Stimulated activated CD4-positive, alpha-beta T cell treated with anti-CD3 and anti-CD28 coated beads, Interleukin-2, amount 100 ng/mL, for 48 hours (primary cell): ENCODE results near the gene CFAP57.

Experiments used
- DNase-seq, 2 donors: peaks; one replicate each; pipeline ENCODE4 v3.0.0-alpha.2; 2020

CFAP57 gene

DNA sequence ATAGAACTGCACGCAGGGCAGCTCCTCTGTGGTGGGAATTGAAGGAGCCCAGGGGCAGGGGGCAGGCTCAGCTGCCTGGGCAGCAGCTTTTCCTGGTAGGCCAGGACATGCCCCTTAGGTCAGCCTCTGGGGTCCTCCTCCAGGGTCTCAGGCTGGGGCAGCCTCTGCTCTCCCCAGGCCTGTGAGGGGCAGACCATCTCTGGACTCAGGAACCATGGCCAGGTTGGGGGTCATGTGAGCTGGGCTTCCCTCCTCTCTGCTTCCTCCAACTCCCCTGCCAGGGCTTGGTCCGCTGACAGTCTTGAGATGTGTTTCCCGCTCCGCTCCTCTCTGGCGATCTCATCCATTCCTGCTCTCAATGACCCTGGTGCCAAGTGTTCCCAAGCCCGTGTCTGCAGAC lies 107.5 kb downstream of the CFAP57 start:
- no peak for DNase-seq

DNA sequence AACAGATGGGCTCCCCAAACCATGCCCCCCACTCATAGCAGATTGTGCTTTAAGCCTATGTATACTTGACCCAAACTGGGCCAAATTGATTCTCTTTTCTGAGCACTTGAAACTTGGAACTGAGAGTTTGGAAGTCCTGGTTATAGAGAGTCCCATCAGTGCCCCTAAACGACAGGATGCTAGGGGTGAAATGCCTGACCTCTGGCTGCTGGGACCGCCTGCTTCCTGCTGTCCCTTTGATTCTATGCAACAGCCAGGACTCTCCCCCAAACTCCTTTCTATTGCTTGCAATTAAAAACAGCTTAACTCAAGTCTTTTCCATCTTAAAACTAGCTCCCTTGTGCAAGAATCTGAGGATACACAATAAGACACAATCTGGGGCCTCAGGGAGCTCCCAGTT lies 108.6 kb downstream of the CFAP57 start:
- DNase-seq: no peak

DNA sequence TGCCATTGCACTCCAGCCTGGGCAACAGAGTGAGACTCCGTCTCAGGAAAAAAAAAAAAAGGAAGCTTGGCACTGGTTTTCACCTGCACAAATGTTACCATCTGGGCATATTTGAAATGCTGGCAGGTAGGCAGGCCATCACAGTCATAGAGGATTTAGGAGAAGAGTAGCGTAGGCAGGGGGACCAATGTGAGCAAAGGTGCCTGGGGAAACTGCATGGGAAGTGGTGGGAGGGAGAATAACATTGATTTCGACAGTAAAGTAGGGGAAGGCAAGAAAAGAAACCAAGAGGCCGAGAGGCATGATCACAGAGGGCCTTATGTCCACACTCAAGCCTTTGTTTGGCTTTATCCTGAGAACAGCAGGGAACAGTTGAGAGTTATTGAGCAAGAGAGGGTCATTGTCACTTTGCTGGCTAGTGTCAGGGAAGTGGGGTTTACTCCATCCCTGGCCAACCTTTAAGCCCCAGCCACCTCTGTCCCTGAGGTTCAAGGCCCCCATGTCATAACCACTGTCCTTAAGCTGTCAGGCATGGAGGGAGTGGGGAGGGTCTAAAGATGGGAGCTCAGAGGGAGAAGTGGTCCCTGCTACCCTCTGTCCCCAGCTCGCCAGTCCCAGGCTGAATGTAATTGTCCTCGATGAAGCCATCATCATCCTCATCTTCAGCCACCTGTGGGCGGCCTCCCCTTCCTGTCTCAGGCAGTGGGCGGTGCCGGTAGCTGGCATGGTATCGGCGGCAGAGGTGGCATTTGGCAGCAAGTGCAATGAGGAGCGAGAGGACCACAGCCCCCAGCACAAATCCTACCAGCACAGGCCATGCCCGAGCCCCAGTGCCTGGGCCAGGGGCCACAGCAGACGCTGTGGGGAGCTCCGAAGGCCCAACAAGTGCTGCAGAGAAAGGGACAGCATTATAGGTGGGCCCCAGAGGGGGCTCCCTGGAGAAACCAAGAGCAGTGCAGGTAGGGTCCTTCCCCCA lies 110.4 kb downstream of the CFAP57 start:
- no peak for DNase-seq

DNA sequence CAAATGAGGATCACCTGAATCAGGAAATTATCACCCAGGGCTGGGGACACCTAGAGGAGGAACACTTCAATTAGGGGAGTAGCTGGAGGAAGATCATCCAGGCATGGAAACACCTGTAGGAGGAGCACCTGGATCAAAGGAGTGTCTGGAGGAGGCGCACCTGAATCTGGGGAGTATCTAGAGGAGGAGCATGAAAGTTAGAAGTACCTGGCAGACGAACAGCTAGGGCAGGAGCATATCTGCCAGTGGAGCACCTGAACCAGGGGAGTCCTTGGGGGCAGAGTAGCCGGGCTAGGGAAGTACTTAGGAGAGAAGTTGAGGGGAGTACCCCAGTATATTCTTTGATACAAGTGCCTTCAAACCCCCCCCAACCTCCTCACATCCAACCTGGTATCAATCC lies 111.9 kb downstream of the CFAP57 start:
- no peak for DNase-seq

DNA sequence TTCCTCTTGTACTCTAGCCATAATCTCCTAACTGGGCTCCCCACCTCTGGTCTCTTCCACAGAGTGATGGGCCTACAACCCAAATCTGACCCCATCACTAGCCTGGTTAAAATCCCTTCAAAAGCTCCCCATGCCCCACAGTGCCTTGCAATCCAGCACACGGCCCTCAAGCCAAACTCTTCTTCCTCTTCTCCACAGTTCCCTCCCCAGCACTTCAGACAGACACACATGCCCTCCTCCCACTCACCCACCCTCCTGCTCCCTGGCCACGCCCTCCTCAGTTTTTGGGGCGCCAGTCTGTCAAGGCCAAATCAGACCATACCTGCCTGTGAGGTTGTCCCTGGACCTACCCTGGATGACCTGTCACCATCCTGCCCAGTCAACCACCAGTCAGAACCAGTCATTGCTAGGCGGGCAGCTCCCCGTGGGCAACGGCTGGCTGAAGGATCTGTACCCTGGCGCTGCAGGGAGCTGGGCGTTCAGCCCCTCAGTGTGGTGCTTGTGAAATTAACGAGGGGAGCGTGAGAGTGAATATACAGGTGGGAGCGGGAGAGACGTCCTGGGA lies 112.5 kb downstream of the CFAP57 start:
- no peak for DNase-seq

GRCh38 chr1:43285269-43285990 lies 113.3 kb downstream of the CFAP57 start, which contains the start of gene C1orf210:
Gene C1orf210, minus strand, starts transcription at chr1:43285581. Its CDS starts 2,311 bp downstream, at chr1:43283270.
- DNase-seq: no peak

GRCh38 chr1:43286115-43286514 lies 114.0 kb downstream of the CFAP57 start:
- no peak for DNase-seq

- DNase-seq: no peak
Measured at GRCh38 chr1:43286533-43286932, 114.4 kb downstream of the CFAP57 start.

DNA sequence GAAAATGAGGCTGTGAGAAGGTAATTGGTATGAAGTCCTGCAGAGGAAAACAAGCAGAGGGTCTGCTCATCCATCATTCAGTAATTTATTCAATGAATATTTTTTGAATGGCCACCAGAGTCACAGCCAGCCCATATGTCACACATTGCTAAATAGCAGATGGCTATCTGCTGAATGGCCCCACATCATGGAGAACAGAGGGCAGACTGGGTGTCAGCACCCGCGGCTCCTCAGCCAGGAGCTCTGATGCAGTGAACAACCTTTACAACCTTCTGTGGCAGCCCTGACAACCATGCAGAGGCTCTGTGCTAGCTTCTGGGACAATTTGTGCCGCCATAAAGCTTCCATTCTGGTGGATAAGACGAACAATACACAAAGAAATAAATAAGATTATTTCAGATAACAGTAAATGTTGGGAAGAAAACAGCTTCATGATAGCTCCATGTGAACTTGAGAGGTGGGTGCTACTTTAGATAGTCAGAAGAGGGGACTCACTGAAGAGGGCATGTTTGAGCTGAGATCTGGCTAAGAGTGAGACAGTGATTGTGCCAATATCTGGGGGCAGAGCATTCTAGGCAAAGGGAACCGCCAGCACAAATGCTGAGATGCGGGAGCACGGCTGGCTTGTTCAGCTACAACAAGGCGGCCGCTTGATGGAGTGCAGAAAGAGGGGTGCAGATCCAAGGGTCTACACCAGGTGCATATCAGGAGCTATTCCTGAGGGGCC lies 116.1 kb downstream of the CFAP57 start:
- no peak for DNase-seq

GRCh38 chr1:43288785-43289706 lies 116.9 kb downstream of the CFAP57 start:
- DNase-seq: no peak

DNA sequence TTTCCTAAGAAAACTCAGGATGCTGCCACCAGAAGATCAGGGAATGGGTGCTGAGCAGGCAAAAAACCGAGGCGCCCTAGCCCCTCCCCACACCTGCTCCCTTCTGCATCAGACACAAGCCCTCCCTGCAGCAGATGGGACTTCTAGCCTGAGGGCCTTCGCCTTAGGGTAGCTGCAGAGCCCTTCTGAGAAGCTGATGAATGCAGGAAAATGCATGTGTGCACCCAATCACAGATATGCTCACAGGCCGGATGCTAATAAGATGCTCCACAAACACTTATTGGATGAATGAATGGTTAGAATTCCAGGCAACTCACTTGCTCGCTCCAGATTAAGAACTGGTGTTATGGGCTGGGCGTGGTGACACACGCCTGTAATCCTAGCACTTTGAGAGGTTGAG lies 120.1 kb downstream of the CFAP57 start:
- DNase-seq: no peak

GRCh38 chr1:43292679-43293078 lies 120.5 kb downstream of the CFAP57 start:
- DNase-seq: no peak

- no peak for DNase-seq
Measured at GRCh38 chr1:43293176-43293575, 121.0 kb downstream of the CFAP57 start.

GRCh38 chr1:43293896-43294760 lies 122.0 kb downstream of the CFAP57 start:
- no peak for DNase-seq

- no peak for DNase-seq
Measured at GRCh38 chr1:43294761-43295160, 122.6 kb downstream of the CFAP57 start.

GRCh38 chr1:43296207-43296606 lies 124.1 kb downstream of the CFAP57 start:
- DNase-seq: no peak

DNA sequence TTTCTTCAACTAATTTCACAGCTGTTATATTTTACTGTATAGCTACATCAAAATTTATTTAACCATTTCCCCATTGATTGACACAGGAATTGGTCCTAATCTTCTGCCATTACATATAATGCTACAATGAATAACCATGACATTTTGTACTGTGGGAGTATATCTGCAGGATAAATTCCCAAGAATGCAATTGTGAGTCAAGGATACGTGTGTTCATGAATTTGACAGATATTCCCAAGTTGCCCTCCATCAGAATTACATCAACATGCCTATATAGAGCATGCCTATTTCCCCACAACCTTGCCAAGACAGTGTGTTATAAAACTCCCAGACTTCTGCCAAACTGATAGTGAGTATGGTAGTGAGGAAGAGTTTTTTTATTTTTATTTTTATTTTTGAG lies 125.9 kb downstream of the CFAP57 start:
- DNase-seq: no peak

- DNase-seq: no peak
Measured at GRCh38 chr1:43299101-43299500, 127.0 kb downstream of the CFAP57 start.

GRCh38 chr1:43300378-43301094 lies 128.4 kb downstream of the CFAP57 start, which contains the start of gene TIE1:
Gene TIE1, plus strand, starts transcription at chr1:43300982. Its CDS starts 90 bp downstream, at chr1:43301072.
- no peak for DNase-seq

DNA sequence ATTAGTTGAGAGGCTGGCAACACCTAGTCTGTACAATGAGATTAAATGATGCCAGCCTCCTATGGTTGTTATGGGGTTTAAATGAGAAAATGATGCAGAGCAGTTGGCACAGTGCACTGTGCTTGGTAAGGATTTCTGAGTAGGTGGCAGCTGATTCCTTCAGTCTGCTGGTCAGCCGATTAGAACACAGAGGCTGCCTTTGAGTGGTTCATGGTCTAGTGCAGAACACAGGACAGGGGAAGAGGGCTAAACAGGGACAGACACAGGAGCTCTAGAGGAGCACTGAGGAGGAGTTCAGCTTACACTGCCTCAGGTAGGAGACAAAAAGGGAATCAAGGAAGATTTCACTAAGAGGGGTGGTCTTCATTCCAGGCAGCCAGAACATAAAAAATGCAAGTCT lies 130.1 kb downstream of the CFAP57 start:
- no peak for DNase-seq
